ENCODE data around the gene UNC93B1. TPM values are rescaled to one million over a fixed set of nuclear protein-coding genes. Genes with fewer than 3 reads are reported as not detected.

The UNC93B1 gene
- total RNA-seq, 1 experiment from 2014 or later, result 23.3 TPM

GRCh38 chr11:68015467-68015866 is 11.6 kb upstream of the UNC93B1 start:
- H3K4me2 ChIP-seq (ENCODE audit: insufficient read depth, insufficient read length, low read length), result no peak overlapping the region
- H4K91ac ChIP-seq (ENCODE audit: insufficient read length, low read depth, low read length), result no peak overlapping the region
- no peaks in the 10 kb centered on the region; a peak in 1 of 7 replicates for H3K36me3 Mint-ChIP-seq (ENCODE audit: insufficient read depth in 1 of 3, low read depth in 3 of 3)
- no peak overlapping the region for H2BK5ac ChIP-seq (ENCODE audit: insufficient read length, low read length)
- H3K23me2 ChIP-seq (ENCODE audit: insufficient read length, low read depth, low read length, poor library complexity, severe bottlenecking), result no peaks in the 10 kb centered on the region
- no peak overlapping the region for H2BK120ac ChIP-seq (ENCODE audit: low read depth, low read length, poor library complexity, severe bottlenecking)
- peaks cover 2% of the 10 kb centered on the region for H3K27me3 Mint-ChIP-seq (ENCODE audit: low read depth)
- no peaks in the 10 kb centered on the region for H3K27me3 ChIP-seq (ENCODE audit: insufficient read depth, low read length)
- no peak overlapping the region for H4K5ac ChIP-seq (ENCODE audit: insufficient read length, low read depth, low read length)
- no peak overlapping the region for H3K18ac ChIP-seq (ENCODE audit: insufficient read length, low read depth, low read length)
- H3K79me1 ChIP-seq (ENCODE audit: insufficient read depth, low read depth, low read length, poor library complexity, severe bottlenecking), result no peaks in the 10 kb centered on the region
- no peaks in the 10 kb centered on the region for H3K79me2 ChIP-seq (ENCODE audit: insufficient read depth, low read length)
- H3K4ac ChIP-seq (ENCODE audit: low read depth, low read length), result no peak overlapping the region
- no peak overlapping the region for H2AK5ac ChIP-seq (ENCODE audit: insufficient read length, low read length)
- no peak overlapping the region for H4K8ac ChIP-seq (replicated peaks; ENCODE audit: insufficient read length, low read depth, low read length)
- no peak overlapping the region for H3K27ac ChIP-seq (ENCODE audit: insufficient read length, low read depth, low read length)
- H3K4me3 Mint-ChIP-seq, result no peak overlapping the region
- H3K23ac ChIP-seq (ENCODE audit: insufficient read length, low read depth, low read length), result no peak overlapping the region
- H2BK15ac ChIP-seq (ENCODE audit: low read depth, low read length), result no peak overlapping the region
- no peaks in the 10 kb centered on the region for H3K4me1 ChIP-seq (ENCODE audit: insufficient read depth, low read length)
- TF ChIP-seq, protein P1, sequence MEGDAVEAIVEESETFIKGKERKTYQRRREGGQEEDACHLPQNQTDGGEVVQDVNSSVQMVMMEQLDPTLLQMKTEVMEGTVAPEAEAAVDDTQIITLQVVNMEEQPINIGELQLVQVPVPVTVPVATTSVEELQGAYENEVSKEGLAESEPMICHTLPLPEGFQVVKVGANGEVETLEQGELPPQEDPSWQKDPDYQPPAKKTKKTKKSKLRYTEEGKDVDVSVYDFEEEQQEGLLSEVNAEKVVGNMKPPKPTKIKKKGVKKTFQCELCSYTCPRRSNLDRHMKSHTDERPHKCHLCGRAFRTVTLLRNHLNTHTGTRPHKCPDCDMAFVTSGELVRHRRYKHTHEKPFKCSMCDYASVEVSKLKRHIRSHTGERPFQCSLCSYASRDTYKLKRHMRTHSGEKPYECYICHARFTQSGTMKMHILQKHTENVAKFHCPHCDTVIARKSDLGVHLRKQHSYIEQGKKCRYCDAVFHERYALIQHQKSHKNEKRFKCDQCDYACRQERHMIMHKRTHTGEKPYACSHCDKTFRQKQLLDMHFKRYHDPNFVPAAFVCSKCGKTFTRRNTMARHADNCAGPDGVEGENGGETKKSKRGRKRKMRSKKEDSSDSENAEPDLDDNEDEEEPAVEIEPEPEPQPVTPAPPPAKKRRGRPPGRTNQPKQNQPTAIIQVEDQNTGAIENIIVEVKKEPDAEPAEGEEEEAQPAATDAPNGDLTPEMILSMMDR (conservative IDR thresholded peaks at IDR 0.05), result no peak
- H3T11ph ChIP-seq (ENCODE audit: low read length), result no peak overlapping the region
- WGBS (ENCODE audit: extremely low coverage, insufficient read length, low lambda C conversion rate), result no CpG with 5 or more reads among the region's 8 CpGs
- no peaks in the 10 kb centered on the region for H4K20me1 ChIP-seq (ENCODE audit: control insufficient read depth, insufficient read depth, insufficient read length)
- no peaks in the 10 kb centered on the region for H3K9me3 Mint-ChIP-seq
- H2AFZ ChIP-seq (ENCODE audit: low read length), result no peak overlapping the region
- no peak overlapping the region for H2BK12ac ChIP-seq (ENCODE audit: insufficient read length, low read depth, low read length)
- peaks cover 9 to 26% of the 10 kb centered on the region in 2 experiments for H3K4me1 Mint-ChIP-seq
- H3K9ac ChIP-seq (ENCODE audit: extremely low read depth, insufficient read length, low read length), result no peak overlapping the region
- DNase-seq, result no peak
- no peaks in the 10 kb centered on the region for H3K9me3 ChIP-seq (ENCODE audit: control insufficient read depth, low read depth, low read length)
- H3K56ac ChIP-seq (ENCODE audit: insufficient read length, low read depth, low read length), result no peak overlapping the region
- H3K14ac ChIP-seq (ENCODE audit: insufficient read depth, low read length), result no peak overlapping the region
- no peak overlapping the region for H3K27ac Mint-ChIP-seq
- no peak overlapping the region for H2BK20ac ChIP-seq (ENCODE audit: low read depth, low read length, poor library complexity, severe bottlenecking)

Data from H9 (cell line).